Measurements from ENCODE around the gene RPA4. TPM values are rescaled to one million over a fixed set of nuclear protein-coding genes. Genes with fewer than 3 reads are reported as not detected.
"Not testable (repeated sequence)": the region's sequence is repeated elsewhere in the genome, so short reads cannot be mapped to it uniquely, and the experiment has no call there.

The RPA4 gene, protein sequence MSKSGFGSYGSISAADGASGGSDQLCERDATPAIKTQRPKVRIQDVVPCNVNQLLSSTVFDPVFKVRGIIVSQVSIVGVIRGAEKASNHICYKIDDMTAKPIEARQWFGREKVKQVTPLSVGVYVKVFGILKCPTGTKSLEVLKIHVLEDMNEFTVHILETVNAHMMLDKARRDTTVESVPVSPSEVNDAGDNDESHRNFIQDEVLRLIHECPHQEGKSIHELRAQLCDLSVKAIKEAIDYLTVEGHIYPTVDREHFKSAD
- not detected in 2 replicates for total RNA-seq (2014; rRNA removed; shearing (Covaris generic))

DNA sequence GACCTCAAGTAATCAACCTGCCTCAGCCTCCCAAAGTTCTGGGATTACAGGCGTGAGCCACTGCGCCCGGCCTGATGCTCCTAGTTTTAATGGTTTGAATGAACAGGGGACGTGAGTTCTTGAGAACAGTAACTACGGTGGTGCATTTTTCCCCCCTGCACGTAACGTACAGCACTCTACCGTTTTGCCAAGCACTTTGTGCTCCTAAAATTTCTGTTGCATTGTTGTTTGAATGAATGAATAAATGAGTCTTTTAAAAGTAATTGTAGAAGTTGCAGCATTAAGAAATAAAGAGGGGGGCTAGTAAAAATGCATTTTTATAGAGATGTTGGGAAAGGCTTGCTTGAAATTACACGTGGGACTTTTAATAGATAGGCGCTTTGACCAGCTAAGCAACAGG is at the start of gene RPA4:
RPA4 (plus strand) TSS at position 301 of the 400 bp plus-strand sequence. CDS start 403 bp downstream, outside the sequence.
- no peak for DNase-seq (ENCODE audit: low read depth)

- no peak for DNase-seq (ENCODE audit: low read depth)
Observed at GRCh38 chrX:96834137-96834536, 49.6 kb upstream of the RPA4 start.

DNA sequence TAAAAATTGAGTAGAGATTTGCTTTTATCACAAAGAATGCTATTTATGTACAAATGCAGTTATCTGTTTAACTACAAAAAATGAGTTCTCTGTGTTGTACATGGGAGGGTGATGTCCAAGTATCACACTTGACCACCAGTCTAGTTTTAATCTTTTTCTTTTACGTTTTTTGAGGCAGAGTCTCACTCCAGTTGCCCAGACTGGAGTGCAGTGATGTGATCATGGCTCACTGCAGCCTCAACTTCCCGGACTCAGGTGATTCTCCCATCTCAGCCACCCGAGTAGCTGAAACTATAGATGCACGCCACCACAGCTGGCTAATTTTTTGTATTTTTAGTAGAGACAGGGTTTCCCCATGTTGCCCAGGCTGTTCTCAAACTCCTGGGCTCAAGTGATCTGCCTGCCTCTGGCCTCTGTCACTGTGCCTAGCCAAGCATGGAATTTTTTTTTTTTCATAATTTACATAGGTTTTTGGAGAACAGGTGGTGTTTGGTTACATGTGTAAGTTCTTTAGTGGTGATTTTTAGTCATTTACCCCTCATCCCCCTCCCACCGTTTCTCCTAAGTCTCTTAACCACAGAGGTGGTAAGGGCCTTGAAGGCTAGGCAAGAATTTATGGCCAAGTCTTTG is 47.9 kb upstream of the RPA4 start:
- DNase-seq (ENCODE audit: low read depth) = no peak

- DNase-seq (ENCODE audit: low read depth) = no peak
Observed at GRCh38 chrX:96837808-96838207, 45.9 kb upstream of the RPA4 start.

DNA sequence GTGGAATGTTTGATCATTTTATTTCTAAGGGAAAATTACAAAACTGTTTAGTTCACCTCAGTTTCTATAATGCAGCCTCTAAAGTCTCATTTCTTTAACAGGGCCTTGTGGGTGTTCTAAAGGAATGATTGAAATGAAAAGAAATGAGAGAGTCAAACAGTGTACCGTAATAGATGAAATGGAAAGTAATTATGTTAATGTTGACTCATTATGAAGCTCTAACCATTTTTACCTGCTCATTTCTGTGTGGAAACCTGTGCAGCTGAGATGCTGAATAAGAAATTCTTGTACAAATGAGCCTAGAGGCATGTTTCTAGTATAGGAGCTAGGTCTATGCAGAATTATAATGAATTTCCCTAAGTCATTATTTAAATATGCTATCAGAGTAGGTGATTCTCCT is 45.2 kb upstream of the RPA4 start:
- no peak for DNase-seq (ENCODE audit: low read depth)

DNA sequence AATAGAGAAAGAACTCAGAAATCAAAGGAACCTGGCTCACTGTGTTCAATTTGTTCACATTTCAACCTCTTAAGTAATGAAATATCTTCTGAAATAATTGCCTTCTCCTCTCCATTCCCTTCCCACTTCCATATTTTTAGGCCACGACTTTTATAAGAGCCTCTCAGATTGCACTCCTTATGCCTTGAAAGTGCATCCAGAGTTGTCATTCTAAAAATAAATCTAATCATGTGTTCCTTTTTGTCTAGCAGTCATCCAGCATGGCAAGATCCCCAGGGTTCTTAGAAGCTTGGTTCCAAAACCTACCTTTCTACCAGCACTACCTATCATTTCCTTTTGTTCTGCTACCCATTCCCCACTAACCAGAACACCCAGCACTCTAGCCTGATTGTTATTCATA is 42.4 kb upstream of the RPA4 start:
- DNase-seq (ENCODE audit: low read depth) = no peak

DNA sequence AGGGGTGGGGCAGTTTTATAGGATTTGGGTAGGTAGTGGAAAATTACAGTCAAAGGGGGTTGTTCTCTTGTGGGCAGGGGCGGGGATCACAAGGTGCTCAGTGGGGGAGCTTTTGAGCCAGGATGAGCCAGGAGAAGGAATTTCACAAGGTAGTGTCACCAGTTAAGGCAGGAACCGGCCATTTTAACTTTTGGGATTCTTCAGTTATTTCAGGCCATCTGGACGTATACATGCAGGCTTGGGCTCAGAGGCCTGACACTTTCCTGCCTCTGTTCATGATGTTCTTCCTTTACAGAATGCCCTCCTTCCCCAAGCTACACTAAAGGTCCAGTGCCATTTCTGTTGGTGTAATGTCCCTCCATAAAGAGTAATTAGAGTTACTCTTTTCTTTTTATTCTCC is 41.8 kb upstream of the RPA4 start:
- not testable (repeated sequence) for DNase-seq (ENCODE audit: low read depth)

- peak; percentile 1 for DNase-seq (ENCODE audit: low read depth)
Observed at GRCh38 chrX:96843566-96843965, 40.1 kb upstream of the RPA4 start.

DNA sequence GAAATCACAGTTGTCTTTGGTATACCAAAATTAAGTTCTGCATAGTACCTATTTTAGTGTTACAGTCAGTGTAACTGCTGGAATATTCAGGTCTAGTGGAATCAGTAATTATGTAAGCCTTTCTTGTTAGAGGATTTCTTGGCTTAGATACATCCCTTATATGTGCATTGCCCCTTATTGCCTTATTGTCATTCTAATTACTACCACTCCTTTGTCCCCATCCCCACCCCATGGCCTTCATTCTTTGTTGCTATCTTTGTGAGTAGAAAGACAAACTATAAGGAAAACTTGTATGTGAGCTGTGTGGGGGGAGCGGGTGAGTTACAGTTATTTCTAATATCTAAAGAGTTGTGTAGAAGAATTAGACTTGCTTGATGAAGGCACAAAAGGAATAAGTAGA is 36.9 kb upstream of the RPA4 start:
- no peak for DNase-seq (ENCODE audit: low read depth)

GRCh38 chrX:96859422-96859821 is 24.3 kb upstream of the RPA4 start:
- not testable (repeated sequence) for DNase-seq (ENCODE audit: low read depth)

DNA sequence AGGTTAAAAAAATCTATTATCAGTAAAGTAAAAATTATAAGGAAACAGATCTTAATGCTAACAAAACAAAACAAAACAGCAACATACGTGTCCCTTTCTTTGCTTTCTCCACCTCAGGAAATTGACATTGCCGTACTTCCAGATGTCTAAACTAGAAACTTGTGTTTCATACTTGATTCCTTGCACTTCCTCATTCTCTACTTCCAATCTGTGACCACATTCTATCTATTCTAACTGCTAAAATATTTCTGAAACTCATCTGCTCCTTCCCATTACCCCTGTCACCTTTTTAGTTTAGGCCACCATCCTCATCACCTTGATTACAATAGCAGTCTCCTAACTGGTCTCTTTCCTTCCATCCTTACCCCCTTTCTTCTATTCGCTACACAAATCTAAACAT is 22.5 kb upstream of the RPA4 start:
- no peak for DNase-seq (ENCODE audit: low read depth)

DNA sequence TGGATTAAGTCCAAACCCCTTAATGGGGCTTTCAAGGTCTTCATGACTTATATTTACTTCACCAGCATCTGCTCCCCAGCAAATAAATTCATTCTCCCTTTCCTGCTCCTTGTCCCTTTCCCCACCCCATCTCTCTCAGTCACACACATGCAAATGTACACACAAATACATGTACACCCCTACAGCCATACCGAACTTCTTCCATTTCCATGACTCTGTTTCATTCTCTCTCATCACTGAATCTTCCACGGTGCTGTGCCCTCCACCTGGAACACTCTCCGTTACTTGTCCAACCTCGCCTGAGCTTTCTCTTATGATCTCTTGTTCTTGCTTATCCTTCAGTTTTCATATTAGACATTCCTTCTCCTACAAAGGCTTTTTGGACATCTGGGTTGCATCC is 22.0 kb upstream of the RPA4 start:
- no peak for DNase-seq (ENCODE audit: low read depth)

GRCh38 chrX:96884027-96884426 is 319 bp downstream of the RPA4 start:
- DNase-seq (ENCODE audit: low read depth) = no peak

- peak; percentile 0 for DNase-seq (ENCODE audit: low read depth)
Observed at GRCh38 chrX:96889726-96890125, 6.0 kb downstream of the RPA4 start.

GRCh38 chrX:96906741-96907140 is 23.0 kb downstream of the RPA4 start:
- no peak for DNase-seq (ENCODE audit: low read depth)

DNA sequence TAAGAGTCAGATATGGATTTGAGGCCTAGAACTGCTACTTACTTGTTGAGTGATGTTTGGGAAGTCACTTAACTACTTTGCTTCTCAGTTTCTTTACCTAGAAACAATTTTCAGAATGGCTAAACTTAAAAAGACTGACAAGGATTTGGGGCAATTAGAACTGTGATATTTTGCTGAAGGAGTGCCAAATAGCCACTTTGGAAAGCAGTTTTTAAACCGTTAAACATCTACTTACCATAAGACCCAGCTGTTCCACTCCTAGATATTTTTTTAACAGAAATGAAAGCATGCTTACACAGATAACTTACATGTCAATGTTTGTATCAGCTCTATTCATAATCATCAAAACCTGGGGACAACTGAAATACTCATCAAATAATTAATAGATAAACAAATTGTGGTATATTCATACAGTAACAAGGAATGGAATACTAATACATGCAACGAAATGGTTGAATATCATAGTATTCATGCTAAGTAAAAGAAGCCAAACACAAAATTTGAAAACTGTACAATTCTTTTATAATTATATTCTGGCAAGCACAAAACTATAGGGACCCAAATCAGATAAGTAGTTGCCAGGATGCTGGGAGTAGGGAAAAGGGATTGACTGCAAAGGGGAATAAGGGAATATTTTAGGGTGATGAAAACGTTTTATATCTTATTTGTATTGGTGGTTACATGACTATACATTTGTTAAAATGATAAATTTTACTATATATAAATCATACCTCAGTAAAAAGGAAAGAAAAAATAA is 24.0 kb downstream of the RPA4 start:
- no peak for DNase-seq (ENCODE audit: low read depth)

DNA sequence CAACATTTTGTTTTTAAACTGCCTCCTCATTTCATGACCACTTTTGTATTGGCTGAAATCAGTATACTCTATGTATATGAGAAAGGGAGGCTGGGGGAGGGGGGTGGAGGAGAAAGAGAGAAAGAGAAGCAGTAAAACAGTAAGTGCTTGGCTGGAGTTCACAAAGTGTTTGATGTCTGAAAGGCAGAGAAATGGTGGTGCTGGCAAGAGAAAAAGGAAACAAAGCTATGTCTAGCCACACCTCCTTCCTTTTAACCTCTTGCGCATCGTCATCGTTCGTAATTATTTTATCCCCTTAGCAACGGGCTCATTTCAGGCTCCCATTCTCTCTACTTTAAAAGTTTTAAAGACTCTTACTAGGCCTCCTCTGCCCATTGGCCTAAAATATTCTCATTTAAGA is 25.6 kb downstream of the RPA4 start:
- no peak for DNase-seq (ENCODE audit: low read depth)

GRCh38 chrX:96918864-96919263 is 35.2 kb downstream of the RPA4 start:
- DNase-seq (ENCODE audit: low read depth) = no peak

GRCh38 chrX:96919672-96920071 is 36.0 kb downstream of the RPA4 start:
- DNase-seq (ENCODE audit: low read depth) = no peak

DNA sequence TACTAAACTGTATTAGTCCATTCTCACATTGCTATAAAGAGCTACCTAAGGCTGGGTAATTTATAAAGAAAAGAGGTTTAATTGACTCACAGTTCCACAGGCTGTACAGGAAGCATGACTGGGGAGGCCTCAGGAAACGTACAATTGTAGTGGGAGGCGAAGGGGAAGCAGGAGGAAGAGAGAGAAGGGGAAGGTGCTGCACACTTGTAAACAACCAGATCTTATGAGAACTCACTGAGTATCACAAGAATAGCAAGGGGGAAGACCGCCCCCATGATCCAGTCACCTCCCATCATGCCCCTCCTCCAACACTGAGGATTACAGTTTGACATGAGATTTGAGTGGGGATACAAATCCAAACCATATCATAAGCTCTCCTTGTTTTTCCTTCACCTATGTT is 40.9 kb downstream of the RPA4 start:
- no peak for DNase-seq (ENCODE audit: low read depth)

DNA sequence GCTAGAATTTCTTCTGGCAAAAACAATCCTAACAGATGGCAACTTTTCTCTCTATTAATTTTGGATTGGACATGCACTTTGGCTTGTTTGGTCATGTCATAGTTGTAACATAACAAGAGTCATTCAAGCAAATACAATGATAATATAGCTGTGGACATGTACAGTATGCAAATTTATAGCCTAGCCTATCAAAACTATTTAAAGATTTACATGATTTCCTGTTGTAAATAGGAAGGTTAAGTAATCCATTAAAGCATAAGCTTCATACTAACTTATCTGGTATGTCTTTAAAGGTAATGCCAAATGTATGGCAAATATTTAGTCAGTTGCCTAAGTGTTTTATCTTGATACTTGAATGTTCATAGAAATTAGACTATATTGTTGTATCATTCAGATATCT is 45.3 kb downstream of the RPA4 start:
- DNase-seq (ENCODE audit: low read depth) = no peak
